GM11168 (cell line): ENCODE measurements around the gene ATP5F1B.
"Not testable (repeated sequence)": the region's sequence is repeated elsewhere in the genome, so short reads cannot be mapped to it uniquely, and the experiment has no call there.

Experiments
- in situ Hi-C: fragments of 300-500 bp; cut with MboI; formaldehyde crosslinking; loops from one replicate; pipeline ENCODE4 v1.12.0; 2022; ENCODE audit warnings: low sequenced_read_pairs; ENCODE audit not compliant: unreplicated experiment

ATP5F1B gene

GRCh38 chr12:56653781-56654180 is 8.0 kb upstream of the ATP5F1B start:
- in situ Hi-C loops = not testable (repeated sequence)

DNA sequence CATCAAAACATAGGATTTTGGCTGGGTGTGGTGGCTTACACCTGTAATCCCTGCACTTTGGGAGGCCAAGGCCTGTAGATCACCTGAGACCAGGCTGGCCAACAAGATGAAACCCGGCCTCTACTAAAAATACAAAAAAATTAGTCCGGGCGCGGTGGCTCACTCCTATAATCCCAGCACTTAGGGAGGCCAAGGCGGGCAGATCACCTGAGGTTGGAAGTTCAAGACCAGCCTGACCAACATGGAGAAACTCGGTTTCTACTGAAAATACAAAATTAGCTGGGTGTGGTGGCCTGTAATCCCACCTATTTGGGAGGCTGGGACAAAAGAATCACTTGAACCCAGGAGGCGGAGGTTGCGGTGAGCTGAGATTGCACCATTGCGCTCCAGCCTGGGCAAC is 2.2 kb upstream of the ATP5F1B start:
- in situ Hi-C loops = not testable (repeated sequence)

DNA sequence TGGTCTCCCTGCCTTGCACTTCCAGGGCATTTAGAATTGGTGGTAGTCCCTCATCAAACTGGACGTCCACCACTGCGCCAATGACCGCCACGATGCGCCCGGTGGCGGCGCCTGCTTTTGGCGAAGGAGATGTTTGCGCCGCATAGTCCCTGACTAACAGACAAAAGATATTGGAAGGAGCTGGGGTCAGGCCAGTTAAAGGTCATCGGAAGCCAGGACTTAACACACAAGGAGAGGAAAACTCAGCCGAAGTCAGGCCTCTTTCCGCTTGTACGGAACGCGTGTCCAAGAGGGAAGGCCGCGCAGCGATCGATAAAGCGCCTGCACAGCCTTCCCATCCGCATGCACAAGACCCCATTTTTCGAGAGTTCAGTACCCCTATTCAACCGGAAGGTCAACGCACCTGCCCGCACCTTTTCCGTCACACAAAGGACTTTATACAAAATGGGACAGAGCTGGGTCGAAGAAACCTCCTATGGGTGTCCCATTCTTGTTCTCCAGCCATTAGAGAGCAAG is 525 bp downstream of the ATP5F1B start:
- in situ Hi-C loops = no loop called here

DNA sequence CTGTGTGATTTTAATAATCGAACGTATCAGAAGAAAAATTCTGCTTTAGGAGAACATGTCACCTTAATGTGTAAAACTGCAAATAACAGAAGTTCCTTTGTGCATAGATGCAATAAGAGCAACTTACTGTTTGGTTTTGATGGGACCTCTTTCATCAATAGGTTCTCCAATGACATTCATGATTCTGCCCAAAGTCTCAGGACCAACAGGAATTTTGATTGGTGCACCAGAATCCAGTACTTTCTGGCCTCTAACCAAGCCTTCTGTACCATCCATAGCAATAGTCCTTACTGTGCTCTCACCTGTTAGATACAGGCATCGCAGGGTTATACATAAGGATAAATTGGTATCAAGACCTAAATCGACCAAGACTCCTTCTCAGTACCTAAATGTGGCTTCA is 1.1 kb downstream of the ATP5F1B start:
- in situ Hi-C loops = no loop called here

DNA sequence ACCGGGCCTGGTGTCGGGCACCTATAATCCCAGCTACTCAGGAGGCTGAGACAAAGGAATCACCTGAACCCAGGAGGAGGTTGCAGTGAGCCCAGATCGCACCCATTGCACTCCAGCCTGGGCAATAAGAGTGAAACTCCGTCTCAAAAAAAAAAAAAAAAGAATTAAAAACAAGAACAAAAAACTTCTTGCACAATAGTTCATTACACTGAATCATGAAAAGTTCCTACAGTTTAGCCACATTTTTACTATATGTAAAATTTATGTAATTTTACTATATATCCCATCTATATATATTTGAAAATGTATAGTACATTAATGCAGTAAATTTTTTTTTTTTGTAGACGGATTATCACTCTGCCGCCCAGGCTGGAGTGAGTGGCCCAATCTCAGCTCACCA is 4.6 kb downstream of the ATP5F1B start:
- in situ Hi-C loops = no loop called here

DNA sequence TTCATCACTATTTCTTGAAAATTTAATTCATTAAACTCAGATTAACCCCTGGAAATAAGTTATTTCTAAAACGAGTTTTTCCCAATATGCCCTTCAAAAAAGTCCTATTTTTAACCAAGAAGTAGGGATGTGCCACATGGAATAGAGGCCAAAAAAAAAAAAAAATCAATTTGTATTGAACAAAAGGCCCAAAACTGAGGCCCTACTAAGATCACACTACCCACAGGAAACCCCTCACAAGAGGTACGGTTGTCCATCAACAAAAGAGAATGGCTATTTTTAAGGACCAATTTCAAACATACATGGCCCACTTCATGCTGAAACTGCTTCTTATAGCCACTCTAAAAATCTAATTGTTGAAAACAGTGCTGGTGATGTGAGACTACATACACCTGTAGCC is 8.2 kb downstream of the ATP5F1B start:
- in situ Hi-C loops = no loop called here

GRCh38 chr12:56636675-56637540 is 8.9 kb downstream of the ATP5F1B start:
- in situ Hi-C loops = no loop called here

DNA sequence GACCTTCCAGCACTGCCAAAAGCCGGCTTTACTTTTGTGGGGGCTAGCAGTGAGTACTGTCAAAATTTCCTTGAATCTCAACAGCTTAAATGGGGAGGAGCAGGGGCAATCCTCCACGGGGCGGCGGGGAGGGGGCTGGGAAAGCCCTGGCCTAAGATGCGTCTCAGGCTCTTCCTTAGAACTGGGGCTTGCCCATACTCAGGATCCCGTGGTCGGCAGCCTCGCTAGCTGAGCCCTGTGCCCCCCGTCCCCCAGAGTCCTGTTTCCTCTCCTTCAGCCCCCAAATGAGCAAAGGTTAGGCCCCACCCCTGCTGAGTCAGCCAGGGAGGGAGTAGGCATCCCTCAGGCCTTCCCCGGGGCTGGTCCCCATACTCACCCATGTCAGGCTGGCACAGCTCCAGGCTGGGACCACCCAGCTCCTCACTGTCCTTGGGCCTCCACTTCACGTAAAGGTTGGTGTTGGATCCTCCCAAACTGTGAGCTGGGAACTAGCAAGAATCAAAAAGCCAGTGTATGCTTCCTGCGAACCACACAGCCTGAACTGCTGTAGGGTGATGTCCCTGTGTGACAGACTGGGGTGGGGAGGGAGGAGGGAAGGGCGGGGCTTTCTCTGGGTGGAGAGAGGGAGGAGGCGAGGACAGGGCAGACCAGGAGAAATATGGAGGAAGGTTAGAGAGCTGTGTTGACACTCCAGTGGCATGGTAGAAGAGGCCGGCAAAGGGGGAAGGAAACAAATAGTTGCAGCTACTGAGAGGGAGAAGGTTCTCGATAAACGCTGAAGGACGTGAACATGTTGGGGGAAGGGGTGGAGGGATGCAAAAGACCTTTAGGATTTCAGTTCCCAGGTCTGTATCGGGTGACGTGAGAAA is 9.7 kb downstream of the ATP5F1B start:
- in situ Hi-C loops = no loop called here

GRCh38 chr12:56634837-56635791 is 10.7 kb downstream of the ATP5F1B start:
- in situ Hi-C loops = no loop called here

DNA sequence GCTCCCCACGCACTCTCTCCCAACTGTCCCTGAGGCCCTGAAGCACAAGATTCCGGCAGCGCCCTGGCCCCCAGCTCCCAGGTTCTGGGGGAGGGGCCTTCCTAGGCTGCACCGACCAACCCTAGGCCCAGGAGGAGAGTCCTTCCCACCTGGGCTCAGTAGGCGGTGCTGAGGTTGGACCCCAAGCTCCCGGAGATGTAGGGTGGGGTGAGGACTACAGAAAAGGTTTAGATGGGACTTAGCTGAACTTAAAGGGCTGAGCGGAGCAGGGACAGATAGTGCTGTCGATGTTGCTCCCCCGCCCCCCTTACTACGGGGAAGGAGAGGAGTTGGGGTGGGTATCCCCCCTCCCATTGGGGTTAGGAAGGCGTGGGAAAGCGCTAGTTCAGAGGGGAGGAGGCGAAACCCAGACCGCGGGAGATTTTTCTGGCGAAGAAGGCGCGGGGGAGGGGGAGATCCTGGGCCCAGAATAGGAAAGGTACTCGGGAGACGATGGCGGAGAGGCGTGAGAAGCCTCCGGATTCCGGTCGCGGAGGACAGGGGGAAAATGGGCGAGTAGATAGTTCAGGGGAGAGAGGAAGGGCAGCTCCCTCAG is 11.4 kb downstream of the ATP5F1B start:
- in situ Hi-C loops = no loop called here

DNA sequence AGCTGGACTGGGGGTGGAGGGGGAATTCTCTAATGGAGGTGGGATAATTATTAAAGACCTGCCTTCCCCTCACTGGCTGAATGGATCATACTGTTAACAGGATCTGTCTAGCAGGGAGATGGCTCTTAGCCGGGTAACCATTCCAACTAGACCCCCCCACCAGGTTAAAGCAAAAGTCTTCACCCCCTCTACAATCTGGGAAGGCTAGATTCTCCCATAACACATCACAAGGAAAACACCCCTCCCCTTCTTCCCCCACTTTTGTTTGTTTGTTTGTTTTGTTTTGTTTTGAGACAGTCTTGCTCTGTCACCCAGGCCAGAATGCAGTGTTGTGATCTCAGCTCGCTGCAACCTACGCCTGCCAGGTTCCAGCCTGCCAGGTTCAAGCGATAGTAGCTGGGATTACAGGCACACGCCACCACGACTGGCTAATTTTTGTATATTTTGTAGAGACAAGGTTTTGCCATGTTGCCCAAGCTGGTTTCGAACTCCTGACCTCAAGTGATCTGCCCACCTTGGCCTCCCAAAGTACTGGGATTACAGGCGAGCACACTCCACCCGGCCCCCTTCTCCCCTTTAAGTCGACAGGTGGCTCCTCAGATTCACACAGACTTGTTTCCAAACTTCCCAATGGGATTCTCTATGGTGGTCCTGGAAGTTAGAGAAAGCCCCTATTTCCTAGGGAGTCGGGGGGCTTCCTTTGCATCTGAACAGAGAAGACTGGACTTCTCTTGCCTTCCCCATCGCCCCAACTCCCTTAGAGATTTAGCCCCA is 12.1 kb downstream of the ATP5F1B start:
- in situ Hi-C loops = no loop called here

GRCh38 chr12:56632701-56633467 is 12.9 kb downstream of the ATP5F1B start:
- in situ Hi-C loops = no loop called here

GRCh38 chr12:56631790-56632700 is 13.7 kb downstream of the ATP5F1B start:
- in situ Hi-C loops = no loop called here

DNA sequence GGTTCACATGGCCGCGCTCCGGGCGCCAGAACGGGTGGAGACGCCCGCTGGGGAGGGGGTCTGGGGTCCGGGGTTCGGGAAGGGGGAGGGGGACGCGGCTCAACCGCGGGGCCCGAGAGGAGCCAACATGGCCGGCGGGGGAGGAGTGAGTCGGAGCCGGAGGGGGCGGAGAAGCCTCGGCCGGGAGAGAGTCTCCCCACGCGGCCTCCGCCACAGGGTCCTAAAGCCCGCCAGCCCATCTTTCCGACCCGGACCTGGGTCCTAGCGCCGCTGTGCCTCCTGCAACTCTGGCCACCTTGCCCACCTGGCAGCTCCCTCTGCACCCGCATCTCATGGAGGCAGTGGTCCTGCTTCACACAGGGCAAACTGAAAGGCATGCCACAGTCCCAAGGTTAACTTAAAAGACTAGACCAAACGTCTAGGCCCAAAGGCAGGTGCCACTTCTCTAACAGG is 15.6 kb downstream of the ATP5F1B start, which contains the start of gene BAZ2A:
Gene BAZ2A (minus strand): TSS at position 147 of the 453 bp plus-strand sequence. CDS start 12,796 bp downstream, outside the sequence.
- in situ Hi-C loops = no loop called here

DNA sequence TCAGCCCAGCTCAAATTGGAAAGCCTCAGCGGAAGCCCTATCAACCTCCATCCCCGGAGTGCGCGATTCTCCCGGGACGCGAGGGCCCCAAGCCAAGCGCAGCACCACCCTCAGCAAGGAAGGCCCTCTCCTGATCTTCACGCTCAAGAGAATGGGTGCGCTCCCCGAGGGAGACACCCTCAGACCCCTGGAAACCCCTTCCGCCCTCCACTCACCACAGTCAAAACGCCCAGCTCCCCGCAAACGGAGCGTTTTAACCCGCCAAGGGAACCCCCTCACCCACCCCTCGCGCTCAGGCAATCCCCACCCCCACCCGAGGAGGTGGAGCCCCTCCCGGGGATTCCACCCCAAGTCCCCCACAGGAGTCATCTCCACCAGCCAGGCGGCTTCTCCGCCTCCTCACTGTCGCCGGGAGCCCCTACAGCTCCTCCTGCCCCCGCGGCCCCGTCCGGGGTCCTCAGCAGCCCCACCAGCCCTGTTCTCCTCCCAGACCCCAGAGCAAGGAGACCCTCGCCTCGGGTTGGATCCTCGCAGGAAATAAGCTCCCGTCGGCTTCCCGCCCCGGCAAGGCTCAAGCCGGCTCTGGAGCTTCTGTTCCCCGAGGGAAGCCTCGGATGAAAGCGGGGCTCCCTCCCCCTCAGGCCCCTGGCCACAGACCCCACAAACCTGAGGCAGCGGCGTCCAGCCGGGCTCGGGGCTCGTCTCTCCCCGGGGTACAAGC is 16.2 kb downstream of the ATP5F1B start:
- in situ Hi-C loops = no loop called here
